T-helper 1 cell treated with Interleukin-12 subunit alpha and Interleukin-12 subunit beta and Interleukin-4 antibody, amounts not matched to agents 30 ng/mL and 1 ng/mL, for 36 hours (primary cell): Measurements from ENCODE around the gene KCNK10. TPM values are rescaled to one million over a fixed set of nuclear protein-coding genes. Genes with fewer than 3 reads are reported as not detected.

Source experiments
- intact Hi-C: fragments of 100-400 bp; cut with micrococcal nuclease; formaldehyde crosslinking; loops from one replicate; pipeline ENCODE4 v1.15.1; 2024
- total RNA-seq: library from RNA; stranded (reverse); gene quantifications from 2 replicates; pipeline ENCODE4 v1.2.3, GENCODE V29; 2022

The KCNK10 gene
- total RNA-seq, 1 donor from 2014 or later: not detected

DNA sequence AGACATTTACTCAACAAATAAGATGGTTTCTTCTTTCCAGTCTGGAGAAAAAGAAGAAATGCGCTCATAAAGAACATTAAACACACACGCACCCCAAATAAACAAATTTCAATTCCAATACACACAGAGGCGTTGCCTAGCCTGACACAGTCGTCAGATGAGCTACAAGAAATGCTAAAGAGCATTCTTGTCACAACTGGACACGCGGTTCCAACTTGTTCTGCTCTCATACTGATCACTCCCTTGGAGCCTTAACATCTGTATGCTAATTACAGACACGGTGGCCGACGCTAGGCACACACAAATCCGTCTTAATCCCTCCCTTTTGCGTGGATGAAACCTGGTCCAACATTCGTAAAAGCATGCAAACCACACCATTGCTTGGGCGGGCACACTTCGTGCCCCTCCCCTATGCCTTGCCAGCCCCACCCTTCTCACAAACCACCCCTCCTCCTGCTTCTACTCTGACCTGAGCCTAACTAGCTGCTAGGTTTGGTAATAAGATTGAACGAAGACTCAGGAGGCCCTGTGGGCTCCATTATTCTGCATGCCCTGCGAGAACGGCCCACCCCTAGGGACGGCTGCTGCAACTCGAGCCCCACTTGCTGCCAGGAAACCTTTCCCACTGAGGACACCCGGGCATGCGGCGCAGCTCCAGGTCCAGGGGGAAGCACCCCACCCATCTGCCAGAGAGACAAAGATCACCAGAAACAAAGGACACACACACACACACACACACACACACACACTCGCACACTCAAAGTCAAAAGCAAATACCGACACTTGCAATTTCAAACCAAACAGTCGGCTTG is 1.2 kb downstream of the KCNK10 start:
- intact Hi-C loops: no loop called here

DNA sequence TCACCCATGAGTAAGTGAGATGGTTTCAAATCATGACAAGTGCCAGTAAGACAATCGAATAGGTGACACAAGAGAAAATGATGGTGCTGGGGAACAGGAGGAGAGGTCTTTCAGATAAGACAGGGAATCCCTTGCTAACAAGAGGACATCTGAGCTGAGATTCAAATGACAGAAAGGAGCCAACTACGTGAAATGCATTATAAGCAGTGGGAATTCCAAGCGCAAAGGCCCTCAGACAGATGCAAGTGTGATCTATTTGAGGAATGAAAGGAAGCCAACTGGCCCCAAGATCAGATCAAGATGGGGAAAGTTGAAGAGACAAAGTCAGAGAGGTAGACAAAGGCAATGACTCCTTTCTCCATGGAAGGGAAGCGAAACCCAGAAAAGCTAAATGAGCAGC is 4.7 kb downstream of the KCNK10 start:
- intact Hi-C loops: no loop called here

DNA sequence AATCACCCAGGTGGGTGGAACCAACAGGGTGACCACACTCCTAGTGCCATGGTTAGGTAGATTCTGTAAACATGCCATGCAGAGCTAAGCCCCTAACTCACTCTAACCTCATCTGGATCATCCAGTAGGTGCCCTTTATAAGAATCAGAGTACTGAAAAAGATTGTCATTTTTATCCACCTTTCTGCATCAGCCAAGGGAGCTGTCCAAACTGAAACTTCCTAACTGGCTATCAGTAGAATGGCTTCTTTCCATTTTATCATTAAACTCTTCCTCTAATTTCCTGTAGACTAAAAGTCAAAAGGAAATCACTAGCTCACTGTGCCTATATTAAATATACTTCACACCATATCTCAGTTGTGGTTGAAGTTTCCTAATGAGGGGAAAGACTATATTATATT is 6.5 kb downstream of the KCNK10 start:
- intact Hi-C loops: no loop called here

DNA sequence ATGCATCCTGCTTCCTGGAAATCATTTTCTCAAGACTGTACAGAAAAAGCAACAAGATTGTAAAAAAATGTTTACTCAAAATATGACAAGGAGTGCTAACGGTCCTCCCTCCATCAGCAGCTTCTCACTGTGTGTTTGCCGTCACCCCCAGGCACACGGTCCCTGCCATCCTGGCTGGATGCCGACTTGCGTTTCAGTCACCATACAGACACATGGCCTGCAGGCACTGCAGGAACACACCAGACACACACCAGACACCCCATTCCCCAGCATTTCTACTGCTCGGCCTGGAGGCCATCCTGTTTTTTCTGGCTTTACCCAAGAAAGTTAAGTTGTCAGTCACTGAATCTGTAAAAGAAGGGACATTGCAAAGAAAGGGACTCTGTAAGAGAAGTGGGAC is 10.8 kb downstream of the KCNK10 start:
- intact Hi-C loops: no loop called here

DNA sequence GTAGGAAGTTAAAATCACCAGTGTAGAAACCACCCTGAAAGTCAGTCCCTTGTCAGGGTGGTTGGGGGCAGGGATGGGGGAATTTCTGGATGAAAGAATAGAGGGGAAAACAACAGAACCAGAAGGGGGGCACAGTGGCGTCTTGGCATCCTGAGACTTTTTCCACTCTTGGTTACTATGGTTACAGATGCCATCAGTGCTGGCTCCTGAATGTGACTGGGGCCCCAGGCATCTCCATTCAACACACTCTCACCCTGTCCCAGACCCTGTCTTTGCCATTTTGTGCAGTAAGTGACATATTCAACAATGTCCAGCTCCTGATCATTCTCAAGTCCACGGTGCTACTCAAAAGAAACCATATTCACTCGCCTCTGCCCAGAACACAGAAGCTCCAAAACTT is 11.3 kb downstream of the KCNK10 start:
- intact Hi-C loops: no loop called here

DNA sequence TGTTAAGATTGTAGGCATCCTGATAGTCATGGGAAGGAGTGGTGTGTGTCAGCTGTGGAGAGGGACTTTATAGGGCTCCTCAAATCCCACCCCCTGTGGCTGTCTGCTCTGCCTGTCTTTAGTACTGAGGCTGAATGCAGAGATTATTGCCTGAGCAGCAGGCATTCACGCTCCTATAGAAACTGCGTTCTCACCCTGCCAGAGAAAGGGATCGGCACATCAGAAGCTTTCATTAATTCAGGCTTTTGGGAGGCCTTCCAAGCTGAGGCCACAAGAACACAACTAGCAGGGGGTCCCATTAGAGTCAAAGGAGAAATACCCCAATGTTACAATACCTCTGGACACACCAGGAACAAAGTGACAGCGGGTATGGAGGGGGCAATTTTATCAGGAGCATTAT is 12.6 kb downstream of the KCNK10 start:
- intact Hi-C loops: no loop called here

DNA sequence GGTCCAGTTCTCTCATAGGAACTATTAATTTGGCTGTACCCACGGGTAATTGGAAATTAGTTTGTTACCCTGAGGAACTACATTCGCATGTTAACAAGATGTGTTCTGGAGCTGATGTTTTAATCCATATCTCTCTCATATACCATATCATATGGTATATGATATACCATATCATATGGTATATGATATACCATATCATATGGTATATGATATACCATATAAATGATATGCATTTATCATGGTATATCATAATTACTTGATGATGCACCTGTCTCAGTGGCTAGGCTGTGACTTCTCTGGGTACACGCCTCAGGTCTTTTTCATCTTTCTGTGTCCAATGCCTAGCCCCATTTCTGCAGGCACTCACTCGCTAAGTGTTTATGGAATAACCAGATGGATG is 13.0 kb downstream of the KCNK10 start:
- intact Hi-C loops: no loop called here

DNA sequence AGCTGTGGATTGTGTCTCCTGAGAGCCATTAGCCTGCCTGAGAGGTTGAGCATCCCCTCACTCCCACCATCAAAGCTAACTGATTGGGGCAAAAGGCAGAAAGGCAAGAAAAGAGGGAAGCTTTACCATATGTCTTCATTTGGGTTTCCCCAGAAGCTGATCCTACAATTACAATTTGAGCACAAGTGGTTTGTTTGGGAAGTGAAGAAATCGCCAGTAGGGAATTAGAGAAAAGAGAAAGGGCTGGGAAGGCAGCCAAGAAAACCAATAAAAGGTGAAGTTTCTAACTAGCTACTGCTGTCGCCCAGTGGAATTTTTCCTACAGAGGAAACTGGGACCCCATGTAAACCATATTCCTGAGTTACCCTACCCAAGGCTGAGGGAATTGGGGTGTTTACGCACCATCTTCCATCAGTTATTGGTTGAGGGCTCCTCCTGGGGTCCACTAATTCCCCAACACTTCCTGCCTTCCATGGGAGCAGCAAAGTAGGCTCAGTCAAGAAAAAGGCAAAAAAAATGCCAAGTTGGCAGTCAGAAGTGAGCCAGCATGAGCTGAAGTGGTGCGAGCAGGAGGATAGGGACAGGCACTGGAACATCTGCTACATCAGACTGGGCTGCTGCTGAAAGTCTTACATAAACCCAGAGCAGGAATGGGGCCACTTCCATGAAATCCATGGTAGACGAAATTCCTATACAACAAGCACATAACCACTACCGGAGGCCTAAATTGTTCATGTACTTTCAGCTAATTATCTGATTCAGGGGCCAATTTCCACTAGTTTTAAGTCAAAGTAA is 17.3 kb downstream of the KCNK10 start:
- intact Hi-C loops: no loop called here

DNA sequence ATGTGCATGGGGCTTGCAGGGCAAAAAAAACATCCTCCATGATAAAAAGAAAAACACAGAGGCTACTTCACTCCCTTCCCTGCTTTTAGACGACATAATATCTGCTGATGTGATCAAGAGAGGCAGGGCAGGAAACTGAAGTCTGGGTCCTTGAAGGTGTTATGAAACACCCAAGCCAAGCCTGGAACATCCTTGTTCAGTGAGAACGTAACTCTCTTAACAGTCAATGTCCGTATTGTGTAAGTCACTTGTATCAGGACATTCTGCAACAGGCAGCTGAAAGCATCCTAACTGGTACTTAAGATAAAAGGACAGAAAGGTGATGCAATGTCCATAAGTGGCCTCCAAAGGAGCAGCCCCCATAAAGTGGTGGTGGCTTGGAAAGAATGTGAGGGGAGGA is 20.0 kb downstream of the KCNK10 start:
- intact Hi-C loops: no loop called here

DNA sequence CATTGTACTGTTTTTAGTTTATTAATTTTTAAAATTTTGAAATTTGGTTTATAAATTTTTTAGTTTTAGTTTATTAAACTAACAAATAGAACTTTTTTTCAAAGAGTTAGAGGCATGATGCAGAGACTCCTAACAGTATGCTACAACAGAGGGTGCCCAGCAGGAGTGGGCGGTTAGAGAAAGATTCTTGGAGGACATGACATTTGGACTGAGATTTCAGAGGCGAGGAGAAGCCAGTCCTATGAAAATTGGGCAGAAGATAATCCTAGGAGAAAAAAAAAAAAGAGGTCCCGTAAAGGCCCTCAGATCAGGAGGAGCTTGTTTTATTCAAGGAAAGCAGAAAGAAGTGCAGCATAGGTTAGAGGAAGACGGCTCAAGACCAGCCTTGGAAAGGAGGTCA is 21.7 kb downstream of the KCNK10 start:
- intact Hi-C loops: no loop called here

DNA sequence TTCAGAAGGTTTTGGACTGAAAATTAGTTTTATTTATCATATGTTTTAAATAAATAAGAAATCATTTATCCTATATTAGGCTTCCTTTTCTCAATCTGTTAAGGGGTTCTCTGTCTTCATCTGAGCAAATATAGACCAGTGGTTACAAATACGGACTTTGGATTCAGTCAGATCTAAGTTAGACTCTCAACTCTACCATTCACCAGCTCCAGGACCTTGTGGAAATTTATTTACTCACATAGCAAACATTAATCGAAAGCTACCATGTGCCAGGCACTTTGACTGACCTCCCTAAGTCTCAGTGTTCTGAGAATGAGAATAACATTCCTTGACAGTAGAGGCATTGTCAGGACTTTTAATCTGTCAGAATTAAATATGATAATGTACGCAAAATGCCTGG is 22.3 kb downstream of the KCNK10 start:
- intact Hi-C loops: no loop called here

DNA sequence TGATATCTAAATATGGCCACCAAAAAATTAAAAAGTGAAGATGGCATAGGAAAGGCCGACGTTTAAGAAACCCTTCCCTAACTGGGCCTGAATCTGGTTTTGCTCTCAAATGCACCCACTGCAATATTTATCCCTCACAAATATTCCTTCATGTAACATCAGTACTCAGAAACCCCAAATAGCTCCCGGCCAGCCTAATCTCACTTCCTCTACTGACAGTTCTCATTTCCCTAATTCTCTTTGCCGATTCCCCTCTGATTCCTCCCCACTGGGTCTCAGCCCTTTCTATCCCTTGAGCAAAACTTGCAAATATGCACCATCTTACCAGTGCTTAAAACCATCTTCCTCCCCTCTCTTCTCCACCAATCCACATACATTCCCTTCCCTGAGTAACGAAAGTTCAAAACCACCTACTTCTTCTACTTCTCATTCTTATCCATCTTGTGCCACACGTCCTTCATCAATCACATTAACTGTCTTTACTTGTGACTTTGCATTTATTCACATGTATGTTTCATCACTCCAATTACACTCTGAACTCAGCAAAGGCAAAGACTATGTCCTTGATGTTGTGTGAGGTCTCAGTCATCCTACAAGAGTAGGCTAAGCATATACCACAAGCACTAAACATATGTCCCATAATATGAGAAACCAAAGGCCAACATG is 23.1 kb downstream of the KCNK10 start:
- intact Hi-C loops: no loop called here

DNA sequence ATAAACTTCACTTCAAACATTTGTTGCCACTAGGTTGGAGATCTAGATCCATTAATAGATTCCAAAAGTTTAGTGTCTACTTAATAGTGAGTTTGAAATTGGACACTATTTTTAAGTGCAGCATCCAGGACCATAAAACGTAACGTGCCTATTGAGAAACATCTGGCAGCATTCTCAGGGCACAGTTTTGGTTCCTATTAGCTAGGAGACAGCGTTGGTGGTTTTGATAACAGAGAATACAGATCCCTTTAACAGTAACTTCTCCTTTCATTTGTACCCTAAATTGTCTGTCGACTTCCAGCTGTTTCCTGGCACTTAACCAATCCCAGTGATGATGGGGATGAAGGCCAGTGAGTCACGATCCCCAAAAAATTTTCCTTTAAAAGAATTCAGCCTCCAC is 25.8 kb downstream of the KCNK10 start:
- intact Hi-C loops: no loop called here

DNA sequence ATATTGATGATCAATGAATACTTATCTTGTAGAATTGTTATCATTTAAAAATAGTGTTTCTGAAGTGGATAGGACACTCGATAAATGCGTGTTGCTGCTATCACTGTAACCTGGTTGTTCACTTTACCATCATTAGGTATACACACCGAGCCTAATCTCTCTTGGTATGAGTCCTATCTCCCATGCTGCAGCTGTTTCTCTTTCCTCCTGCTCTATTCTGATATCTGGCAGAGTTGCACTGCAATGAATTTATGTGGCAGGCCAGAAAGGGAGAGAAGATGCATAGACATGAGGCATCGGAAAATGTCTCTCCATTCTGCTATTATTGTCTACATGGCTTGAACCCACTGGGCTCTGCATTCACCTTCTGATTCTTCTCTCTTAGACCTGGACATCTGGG is 26.7 kb downstream of the KCNK10 start:
- intact Hi-C loops: no loop called here

DNA sequence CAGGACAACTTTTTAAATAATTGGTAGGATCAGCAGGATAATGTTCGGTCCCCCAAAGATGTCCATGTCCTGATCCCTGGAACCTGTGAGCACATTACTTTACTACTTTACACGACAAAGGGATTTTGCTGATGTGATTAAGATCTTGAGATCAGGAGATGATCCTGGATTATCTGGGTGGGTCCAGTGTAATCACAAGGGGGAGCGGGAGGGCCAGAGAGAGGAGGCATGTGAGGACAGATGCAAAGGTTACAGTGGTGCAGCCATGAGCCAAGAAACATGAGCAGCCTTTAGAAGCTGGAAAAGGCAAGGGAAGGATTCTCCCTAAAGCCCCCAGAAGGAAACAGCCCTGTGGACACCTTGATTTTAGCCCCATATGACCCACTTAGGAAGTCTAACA is 33.1 kb downstream of the KCNK10 start:
- intact Hi-C loops: no loop called here

DNA sequence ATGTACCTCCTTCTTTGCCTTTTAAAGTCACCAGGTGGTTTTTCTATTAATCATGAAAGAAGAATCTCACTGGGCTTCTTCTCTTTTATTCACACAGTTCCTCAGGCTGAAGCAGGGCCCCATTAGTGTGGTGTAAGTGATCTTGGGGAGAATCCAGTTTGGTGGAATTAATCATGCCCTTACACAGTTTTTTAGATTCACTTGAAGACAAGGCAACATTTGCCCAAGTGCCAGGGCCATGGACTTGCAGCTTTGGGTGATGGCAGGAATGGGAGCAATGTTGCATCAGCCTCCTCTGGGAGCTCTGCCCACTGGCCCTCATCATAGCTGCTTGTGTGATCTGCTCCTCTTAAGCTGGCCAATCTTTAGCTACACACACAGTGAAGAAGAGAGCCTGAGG is 33.8 kb downstream of the KCNK10 start:
- intact Hi-C loops: no loop called here

DNA sequence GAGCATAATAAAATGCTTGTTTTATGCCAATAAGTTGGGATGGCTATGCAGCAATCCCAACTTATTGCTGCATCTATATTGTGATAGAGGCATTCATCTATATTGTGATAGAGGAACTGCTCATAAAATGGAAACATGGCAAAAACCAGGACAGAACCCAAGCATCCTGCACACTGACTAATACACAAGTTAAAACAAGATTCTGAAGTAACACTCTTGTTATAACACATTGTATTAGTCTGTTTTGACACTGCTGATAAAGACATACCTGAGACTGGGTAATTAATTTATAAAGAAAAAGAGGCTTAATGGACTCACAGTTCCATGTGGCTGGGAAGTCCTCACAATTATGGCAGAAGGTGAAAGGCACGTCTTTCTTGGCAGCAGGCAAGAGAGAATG is 36.8 kb downstream of the KCNK10 start:
- intact Hi-C loops: no loop called here

DNA sequence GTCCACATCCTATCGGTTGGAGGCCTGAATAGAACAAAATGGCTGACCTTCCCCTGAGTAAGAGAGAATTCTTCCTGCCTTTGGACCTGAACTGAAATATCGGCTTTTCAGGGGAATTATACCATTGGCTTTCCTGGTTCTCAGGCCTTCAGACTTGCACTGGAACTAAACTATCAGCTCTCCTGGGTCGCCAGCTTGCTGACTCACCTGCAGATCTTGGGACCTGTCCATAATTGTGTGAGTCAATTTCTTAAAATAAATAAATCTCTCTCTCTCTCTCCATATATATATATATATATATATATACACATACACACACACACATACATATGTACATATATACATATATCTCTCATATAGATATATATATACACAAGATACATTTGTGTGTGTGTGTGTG is 41.6 kb downstream of the KCNK10 start:
- intact Hi-C loops: no loop called here

DNA sequence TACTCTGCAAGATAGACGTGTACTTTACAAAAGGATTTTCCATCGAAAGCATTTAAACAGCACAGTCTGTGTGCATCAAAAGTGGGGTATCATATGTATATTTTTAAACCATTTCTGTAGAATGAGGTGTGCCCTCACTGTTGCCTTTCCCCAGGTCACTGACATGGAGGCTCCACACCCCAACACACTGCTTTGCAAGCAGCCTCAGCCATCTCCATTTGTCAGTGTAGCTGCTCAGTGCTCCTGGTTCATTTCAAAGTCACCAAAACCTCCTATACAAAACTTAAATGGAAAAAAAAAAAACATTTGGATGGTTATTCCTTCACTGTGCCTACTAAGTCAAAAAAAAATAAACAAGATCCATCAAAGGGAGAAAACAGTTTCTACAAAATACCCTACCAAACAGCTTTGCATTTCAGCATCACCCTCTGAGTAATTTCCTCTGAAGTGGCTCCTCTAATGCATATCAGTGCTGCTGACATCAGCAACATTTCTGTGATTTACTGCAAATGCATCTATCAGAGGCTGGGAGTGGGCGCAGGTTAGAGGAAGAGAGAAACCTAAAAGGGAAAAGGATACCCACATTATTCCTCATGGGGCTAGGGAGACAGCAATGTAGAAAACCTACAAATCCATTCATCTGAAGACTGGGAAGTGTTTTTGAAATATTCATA is 46.0 kb downstream of the KCNK10 start:
- intact Hi-C loops: no loop called here

DNA sequence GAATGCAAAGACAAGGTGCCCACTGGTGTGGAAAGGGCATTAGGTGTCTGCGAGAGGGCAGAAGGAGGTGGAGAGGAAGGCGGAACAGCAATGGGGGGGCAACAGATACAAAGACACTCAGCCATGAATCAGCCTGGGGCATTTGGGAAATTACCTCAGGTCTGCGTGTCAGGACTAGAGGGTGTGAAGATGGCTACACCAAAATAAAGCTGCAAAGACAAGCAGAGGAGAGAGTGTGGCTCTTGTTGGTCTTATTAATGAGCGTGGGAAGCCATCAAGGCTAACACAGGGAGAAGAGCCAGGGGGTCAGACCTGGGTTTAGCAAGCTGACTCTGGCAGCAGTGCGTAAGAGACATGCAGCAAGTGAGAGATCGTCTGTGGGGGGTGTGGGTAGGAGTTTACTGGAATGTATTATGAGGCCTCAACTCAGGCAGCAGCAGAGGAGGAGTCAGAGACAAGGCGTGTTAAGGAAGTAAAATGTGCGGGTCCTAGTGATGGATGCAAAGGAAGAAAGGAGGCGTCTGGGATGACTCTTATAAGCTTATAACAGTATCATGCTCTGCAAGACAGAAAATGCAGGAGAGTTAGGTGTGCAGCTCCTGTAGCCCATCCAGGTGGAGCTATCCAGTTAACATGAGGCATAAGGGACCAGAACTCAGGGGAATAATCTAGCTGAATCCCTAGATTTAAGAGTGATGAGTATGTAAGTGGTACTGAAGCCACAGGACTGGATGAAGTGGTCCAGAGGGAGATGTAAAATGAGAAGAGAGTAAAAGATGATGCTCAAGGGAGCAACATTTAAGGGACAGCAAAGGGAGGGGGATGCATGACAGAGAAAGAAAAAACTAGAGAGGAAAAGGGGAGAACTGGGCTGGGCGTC is 50.4 kb downstream of the KCNK10 start:
- intact Hi-C loops: no loop called here

DNA sequence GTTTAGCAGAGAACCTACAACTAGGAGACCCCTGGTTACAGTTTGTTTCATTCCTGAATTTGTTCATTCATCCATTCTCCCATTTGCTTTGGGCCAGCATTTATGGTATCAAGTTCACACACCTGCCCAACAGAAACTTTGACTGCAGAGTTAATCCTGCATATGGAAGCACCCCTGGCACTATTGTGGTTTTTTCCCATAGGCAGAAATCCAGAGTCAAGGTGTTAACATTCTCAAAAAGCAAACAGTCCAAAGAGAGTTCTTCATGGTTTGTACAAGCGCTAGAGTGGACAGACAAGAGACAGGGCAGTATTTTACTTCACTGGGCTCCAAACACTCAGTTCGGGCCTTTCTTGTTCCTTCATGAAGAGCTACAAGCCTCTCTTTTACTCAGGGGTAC is 51.9 kb downstream of the KCNK10 start:
- intact Hi-C loops: no loop called here
